Measurements from ENCODE around the gene ROCK2. TPM values are rescaled to one million over a fixed set of nuclear protein-coding genes. Genes with fewer than 3 reads are reported as not detected.
"Not testable (repeated sequence)": the region's sequence is repeated elsewhere in the genome, so short reads cannot be mapped to it uniquely, and the experiment has no call there.

ROCK2 gene
- total and polyA plus RNA-seq, 8 donors, result 3.5 to 21.5 (median 12.1) TPM

DNA sequence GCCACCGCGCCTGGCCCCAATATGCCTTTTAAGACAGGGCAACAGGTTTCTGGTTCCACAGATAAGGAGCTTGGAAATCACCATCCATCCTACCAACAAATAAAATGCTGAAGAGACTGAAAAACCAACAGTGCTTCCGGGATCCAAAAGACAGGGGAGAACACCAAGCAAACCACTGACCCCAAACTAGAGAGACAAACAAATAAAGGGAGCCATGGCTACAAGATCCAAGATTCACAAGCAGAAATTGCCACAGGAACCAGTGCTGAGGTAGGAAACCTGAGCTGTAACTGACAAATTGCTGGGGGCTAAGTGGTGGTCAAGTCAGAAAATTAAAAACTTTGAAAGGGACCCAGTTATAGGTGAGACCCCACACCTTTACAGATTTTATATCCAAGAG is 76.5 kb downstream of the ROCK2 start:
- TF ChIP-seq, protein P1, sequence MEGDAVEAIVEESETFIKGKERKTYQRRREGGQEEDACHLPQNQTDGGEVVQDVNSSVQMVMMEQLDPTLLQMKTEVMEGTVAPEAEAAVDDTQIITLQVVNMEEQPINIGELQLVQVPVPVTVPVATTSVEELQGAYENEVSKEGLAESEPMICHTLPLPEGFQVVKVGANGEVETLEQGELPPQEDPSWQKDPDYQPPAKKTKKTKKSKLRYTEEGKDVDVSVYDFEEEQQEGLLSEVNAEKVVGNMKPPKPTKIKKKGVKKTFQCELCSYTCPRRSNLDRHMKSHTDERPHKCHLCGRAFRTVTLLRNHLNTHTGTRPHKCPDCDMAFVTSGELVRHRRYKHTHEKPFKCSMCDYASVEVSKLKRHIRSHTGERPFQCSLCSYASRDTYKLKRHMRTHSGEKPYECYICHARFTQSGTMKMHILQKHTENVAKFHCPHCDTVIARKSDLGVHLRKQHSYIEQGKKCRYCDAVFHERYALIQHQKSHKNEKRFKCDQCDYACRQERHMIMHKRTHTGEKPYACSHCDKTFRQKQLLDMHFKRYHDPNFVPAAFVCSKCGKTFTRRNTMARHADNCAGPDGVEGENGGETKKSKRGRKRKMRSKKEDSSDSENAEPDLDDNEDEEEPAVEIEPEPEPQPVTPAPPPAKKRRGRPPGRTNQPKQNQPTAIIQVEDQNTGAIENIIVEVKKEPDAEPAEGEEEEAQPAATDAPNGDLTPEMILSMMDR (IDR thresholded peaks at IDR 0.05), result no peak
- H3K36me3 ChIP-seq, result no peaks in the 10 kb centered on the region
- no peak for FAIRE-seq
- H3K27ac ChIP-seq, result no peak overlapping the region
- no peak overlapping the region for H3K4me3 ChIP-seq
- no peaks in the 10 kb centered on the region for H3K27me3 ChIP-seq
- ATAC-seq, result no peak
- no peaks in the 10 kb centered on the region for H3K4me1 ChIP-seq
- DNase-seq, result no peak
- WGBS, 2 donors, result 97 to 100% methylated on average over 3 of the region's 3 CpGs
- no peaks in the 10 kb centered on the region for H3K9me3 ChIP-seq
- intact Hi-C loops (cut with DNase I), result no loop called here

DNA sequence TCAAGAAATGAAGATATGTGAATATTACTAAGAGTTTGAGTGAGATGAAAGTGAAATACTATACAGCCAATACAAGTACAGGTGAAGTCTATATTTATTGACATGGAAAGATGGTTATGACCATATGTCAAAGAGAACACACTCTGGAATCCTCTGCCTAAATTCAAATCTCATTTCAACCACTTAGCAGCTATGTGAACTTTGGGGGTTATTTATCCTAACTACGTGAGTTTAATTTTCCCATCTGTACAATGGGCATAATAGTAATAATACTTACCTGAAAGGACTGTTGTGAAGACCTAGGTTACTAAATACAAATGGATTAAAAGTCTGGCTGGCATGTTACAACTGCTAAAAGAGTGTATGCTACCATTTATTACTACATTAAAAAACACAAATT is 79.6 kb downstream of the ROCK2 start:
- DNase-seq (no peak), ATAC-seq (no peak), FAIRE-seq (no peak)
- no peak overlapping the region for H3K27ac ChIP-seq
- no peaks in the 10 kb centered on the region for H3K27me3 ChIP-seq
- H3K4me1 ChIP-seq, result no peaks in the 10 kb centered on the region
- no peaks in the 10 kb centered on the region for H3K9me3 ChIP-seq
- no peak overlapping the region for H3K4me3 ChIP-seq
- intact Hi-C loops (cut with DNase I), result no loop called here
- WGBS, 2 donors, result 98 to 100% methylated on average over 1 of the region's 1 CpG
- TF ChIP-seq, protein P1 (IDR thresholded peaks at IDR 0.05), result no peak
- H3K36me3 ChIP-seq, result no peaks in the 10 kb centered on the region

DNA sequence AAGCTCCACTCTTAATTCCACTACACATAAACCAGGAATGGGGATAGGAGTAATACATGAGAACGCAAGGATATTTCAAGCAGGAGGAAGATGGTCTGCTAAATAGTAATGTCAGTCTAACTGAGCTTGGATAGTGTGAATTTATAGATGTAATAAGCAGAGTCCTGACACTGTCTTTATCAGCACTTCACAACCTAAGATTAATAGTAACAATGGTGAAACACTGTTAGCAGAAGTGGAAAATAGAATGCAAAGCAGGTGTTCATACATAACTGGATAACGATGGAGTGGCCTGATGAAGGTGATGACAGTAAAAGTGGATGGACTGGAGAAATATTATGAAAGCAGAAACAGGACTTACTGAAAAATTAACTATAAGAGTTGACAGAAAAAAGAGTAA is 80.4 kb downstream of the ROCK2 start:
- H3K27ac ChIP-seq, result no peak overlapping the region
- no peaks in the 10 kb centered on the region for H3K36me3 ChIP-seq
- DNase-seq, result no peak
- no peak for ATAC-seq
- no peaks in the 10 kb centered on the region for H3K27me3 ChIP-seq
- H3K4me1 ChIP-seq, result no peaks in the 10 kb centered on the region
- H3K9me3 ChIP-seq, result no peaks in the 10 kb centered on the region
- TF ChIP-seq, protein P1 (IDR thresholded peaks at IDR 0.05), result no peak
- intact Hi-C loops (cut with DNase I), result no loop called here
- H3K4me3 ChIP-seq, result no peak overlapping the region
- FAIRE-seq, result no peak
- WGBS, 2 donors, result 74 to 78% methylated on average over 2 of the region's 2 CpGs

DNA sequence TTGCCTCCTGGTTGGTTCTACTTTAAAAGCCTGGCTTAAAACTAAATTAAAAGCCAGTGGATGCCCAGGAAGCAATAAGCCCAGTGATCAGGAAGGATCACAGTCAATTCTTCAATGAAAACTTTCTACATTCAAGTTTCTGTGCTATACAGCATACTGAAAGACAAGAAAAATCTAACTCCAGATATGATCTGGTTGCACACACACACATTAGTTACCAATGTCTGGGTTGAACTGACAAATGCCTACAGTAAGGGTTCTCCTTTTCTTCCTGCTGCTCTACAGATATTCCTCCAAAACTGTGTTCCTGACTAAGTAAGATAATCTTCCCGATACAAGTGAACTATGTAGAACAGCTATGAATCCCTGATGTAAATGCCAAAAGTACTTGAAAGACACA is 81.3 kb downstream of the ROCK2 start:
- Histone ChIP-seq H3K4me3 (no peak overlapping the region), H3K27me3 (no peaks in the 10 kb centered on the region), H3K9me3 (no peaks in the 10 kb centered on the region), H3K36me3 (no peaks in the 10 kb centered on the region), H3K4me1 (no peaks in the 10 kb centered on the region), H3K27ac (no peak overlapping the region)
- intact Hi-C loops (cut with DNase I), result no loop called here
- TF ChIP-seq, protein P1 (IDR thresholded peaks at IDR 0.05), result no peak
- 83 to 89% methylated on average over 1 of the region's 1 CpG for WGBS, 2 donors
- no peak for ATAC-seq
- FAIRE-seq, result no peak
- no peak for DNase-seq

DNA sequence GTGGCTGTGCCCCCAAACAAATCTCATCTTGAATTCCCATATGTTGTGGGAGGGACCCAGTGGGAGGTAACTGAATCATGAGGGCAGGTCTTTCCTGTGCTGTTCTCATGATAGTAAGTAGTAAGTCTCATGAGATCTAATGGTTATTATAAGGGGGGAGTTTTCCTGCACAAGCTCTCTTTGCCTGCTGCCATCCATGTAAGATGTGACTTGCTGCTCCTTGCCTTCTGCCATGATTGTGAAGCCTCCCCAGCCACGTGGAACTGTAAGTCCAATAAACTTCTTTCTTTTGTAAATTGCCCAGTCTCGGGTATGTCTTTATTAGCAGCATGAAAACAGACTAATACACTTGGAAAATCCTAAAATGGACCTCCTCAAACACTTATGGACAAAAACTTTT is 82.0 kb downstream of the ROCK2 start:
- H3K4me1 ChIP-seq; H3K36me3 ChIP-seq; FAIRE-seq; ATAC-seq; intact Hi-C loops (cut with DNase I); H3K27me3 ChIP-seq; H3K4me3 ChIP-seq; H3K27ac ChIP-seq; DNase-seq; H3K9me3 ChIP-seq: not testable (repeated sequence)
- WGBS, 2 donors, result 92% methylated on average over 2 of the region's 2 CpGs

GRCh38 chr2:11261564-11261963 is 82.9 kb downstream of the ROCK2 start:
- H3K36me3 ChIP-seq; FAIRE-seq; H3K27me3 ChIP-seq; H3K27ac ChIP-seq; DNase-seq; H3K9me3 ChIP-seq; H3K4me3 ChIP-seq; H3K4me1 ChIP-seq; ATAC-seq; intact Hi-C loops (cut with DNase I): not testable (repeated sequence)
- WGBS, 2 donors, result 90 to 93% methylated on average over 9 of the region's 9 CpGs
